GM12801 (cell line): Measurements from ENCODE around the gene PRRG2.

ENCODE experiments used
- TF ChIP-seq, protein P1 (sequence below): IDR thresholded peaks from one replicate; pipeline ENCODE4 v1.5.1; 2011; ENCODE audit warnings: control low read depth; ENCODE audit not compliant: insufficient read length; ENCODE audit errors: extremely low read depth

The PRRG2 gene

DNA sequence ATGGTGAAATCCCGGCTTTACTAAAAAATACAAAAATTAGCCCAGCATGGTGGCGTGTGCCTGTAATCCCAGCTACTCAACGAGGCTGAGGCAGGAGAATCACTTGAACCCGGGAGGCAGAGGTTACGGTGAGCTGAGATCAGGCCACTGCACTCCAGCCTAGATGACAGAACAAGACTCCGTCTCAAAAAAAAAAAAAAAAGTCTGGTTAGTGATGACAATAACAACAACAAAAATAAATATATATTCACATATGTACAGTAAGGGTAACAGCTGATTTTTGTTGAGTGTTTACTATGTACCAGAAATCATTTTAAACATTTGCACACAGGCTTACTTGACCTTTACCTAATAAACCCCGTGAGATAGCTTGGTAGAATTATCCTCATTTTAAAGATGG lies 35.8 kb downstream of the PRRG2 start:
- TF ChIP-seq, protein P1, sequence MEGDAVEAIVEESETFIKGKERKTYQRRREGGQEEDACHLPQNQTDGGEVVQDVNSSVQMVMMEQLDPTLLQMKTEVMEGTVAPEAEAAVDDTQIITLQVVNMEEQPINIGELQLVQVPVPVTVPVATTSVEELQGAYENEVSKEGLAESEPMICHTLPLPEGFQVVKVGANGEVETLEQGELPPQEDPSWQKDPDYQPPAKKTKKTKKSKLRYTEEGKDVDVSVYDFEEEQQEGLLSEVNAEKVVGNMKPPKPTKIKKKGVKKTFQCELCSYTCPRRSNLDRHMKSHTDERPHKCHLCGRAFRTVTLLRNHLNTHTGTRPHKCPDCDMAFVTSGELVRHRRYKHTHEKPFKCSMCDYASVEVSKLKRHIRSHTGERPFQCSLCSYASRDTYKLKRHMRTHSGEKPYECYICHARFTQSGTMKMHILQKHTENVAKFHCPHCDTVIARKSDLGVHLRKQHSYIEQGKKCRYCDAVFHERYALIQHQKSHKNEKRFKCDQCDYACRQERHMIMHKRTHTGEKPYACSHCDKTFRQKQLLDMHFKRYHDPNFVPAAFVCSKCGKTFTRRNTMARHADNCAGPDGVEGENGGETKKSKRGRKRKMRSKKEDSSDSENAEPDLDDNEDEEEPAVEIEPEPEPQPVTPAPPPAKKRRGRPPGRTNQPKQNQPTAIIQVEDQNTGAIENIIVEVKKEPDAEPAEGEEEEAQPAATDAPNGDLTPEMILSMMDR, result no peak

DNA sequence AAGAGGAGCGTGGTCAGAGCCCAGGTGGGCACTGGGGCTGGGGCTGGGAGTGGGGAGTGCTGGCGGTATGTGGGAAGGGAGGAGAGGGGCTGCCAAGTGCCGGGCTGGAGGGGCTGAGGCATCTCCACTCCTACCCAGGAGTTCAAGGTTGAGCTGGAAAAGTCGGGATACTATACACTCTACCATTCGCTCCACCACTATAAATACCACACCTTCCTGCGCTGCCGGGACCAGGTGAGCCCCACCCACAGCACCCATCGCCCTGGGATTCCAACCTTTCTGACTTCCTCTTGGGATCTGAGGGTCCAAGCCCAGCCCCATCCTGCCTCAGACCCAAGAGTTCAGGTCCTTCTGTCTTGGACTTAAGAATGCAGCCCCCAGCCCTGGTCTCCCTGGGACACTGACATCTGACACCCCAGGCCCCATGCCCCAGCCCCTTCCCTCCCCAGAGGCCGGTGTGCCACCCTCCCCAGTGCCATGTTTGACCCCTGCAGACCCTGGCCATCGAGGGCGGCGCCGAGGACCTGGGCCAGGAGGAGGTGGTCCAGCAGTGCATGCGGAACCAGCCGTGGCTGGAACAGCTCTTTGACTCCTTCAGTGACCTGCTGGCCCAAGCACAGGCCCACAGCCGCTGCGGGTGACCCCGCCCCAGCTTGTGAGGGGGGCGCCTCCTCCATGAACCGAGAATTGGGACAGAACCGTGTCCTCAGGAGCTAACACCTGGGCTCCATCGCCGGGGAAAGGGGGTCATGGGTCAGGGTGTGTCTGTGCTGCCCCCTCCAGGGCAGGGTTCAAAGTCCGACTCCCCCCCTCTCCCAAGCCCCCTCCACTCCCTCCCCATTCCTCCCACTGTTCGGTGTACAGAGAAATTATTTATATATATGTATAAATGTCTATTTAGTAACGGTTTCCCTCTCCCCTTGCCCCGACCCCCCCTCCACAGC lies 44.1 kb downstream of the PRRG2 start:
- TF ChIP-seq, protein P1, result no peak

DNA sequence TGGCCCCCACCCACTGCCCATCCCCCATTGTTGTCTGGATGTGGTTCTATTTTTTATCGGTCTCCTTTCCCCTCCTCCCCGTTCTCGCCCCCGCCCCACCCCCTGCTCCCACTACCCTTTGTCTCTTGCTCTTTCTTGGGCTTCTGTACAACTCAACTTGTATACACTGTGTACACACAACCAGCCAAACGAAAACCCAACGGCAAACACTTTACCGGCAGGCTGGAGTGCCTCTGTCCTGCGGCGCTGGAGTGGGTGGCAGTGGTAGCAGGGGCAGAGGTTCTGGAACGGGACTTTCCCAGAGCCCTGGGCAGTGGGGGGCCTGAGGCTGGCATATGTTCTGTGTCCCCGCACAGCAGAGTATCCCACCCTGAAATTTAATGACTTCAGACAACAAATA lies 45.1 kb downstream of the PRRG2 start:
- TF ChIP-seq, protein P1, result no peak

DNA sequence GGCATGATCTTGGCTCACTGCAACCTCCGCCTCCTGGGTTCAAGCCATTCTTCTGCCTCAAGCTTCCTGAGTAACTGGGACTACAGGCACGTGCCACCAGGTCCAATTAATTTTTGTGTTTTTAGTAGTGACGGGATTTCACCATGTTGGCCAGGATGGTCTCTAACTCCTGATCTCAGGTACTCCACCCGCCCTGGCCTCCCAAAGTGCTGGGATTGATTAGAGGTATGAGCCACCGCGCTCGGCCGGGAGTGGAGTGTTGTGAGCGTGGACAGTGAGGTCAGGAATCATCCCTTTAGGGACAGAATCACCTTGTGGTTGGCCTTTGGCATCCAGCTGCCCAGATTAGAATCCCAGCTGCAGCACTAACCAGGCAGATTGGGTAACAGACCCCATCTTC lies 48.5 kb downstream of the PRRG2 start:
- TF ChIP-seq, protein P1, result no peak

DNA sequence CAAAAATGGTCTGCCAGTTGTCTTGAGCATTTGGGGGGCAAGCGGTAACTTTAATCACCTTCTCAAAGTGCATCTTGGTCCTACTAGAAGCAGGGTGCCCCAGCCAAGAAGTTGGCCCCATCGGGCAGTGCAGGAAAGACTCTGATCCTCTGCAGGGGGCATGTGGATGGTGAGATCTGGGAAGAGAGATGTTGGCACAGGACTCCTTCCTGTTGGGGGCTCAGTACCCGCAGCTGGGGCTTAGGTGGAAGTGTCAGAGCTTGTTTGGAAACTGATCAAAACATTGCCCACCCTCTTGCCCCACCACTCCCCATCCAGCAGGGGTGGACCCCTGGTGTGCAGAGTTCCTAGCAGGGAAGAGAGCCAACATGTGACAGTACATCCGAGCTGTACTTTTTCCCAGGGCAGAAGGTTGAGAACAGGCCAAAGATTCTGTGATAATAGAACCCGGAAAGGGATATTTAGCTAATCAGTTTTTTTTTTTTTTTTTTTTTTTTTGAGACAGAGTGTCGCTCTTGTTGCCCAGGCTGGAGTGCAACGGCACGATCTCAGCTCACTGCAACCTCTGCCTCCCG lies 50.0 kb downstream of the PRRG2 start:
- TF ChIP-seq, protein P1, result no peak

DNA sequence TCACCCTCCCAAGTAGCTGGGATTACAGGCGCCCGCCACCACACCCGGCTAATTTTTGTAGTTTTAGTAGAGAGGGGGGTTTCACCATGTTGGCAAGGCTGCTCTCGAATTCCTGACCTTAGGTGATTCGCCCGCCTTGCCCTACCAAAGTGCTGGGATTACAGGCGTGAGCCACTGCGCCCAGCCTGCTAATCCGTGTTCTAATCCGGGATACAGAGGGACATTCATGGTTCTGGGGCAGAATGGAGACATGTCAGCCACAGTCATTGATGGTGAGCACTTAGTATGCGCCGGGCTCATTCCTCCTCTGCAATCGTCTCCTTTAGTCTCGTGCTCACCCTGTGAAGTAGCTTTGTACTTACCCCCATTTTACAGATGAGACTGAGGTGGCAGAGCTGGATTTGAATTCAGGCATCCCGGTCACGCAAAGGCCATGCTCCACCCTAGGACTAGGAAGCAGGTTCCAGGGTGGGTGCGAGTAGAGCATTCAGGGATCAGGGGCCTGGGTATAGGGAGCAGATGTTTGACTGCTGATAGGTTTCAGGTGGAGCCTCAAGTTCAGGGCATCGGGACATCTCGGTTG lies 50.6 kb downstream of the PRRG2 start:
- TF ChIP-seq, protein P1, result no peak

DNA sequence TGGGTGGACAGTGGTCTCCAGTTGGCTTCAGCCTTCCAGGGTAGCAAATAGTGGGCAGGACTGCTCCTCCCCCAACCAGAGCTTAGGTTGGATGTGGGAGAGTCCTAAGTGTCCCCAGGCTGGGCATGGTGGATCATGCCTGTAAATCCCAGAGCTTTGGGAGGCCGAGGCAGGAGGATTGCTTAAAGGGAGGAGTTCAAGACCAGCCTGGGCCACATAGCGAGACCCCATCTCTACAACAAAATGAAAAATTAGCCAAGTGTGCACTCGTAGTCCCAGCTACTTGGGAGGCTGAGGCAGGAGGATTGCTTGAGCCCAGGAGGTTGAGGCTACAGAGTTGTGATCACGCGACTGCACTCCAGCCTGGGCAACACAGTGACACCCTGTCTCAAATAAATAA lies 51.5 kb downstream of the PRRG2 start:
- TF ChIP-seq, protein P1, result no peak
